ENCODE measurements around the gene SERPINA1.

- TF ChIP-seq CTCF (conservative IDR thresholded peaks at IDR 0.05): no peak
- TF ChIP-seq ZFX (IDR thresholded peaks at IDR 0.05): no peak
Measured at GRCh38 chr14:94343238-94344005, 45.0 kb downstream of the SERPINA1 start.

Measured in C4-2B (cell line).